GM18507 (cell line): Measurements from ENCODE around the gene ACADL.
"Not testable (repeated sequence)": the region's sequence is repeated elsewhere in the genome, so short reads cannot be mapped to it uniquely, and the experiment has no call there.

Experiments used
- DNase-seq: peaks from one replicate; pipeline ENCODE4 v3.0.0; 2011; ENCODE audit warnings: low read depth; ENCODE audit not compliant: insufficient read length; ENCODE audit errors: extremely low spot score
- FAIRE-seq: peaks from 2 replicates; lab custom pipeline; 2011; peaks lifted over from hg19 to GRCh38; lab: Jason Lieb, UNC

Gene ACADL

DNA sequence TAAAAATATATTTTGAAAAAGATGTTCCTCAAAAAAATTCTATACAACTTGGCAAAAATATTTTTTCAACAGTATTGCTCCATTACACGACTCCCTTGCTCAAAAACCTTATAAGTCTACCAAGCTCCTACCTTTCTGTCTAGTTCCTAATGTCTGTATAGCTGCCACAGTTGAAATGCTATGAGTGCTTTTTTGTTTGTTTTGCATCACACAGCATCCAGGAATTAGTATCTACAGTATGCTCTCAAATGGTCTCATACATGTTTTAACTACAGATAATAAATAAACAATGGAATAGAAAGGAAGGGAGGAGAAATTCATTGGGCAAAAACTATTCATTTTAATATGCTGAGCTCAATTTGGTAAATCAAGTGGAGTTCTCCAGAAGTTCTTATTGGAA, 17.3 kb downstream of the ACADL start:
- no peak for FAIRE-seq
- no peak for DNase-seq

DNA sequence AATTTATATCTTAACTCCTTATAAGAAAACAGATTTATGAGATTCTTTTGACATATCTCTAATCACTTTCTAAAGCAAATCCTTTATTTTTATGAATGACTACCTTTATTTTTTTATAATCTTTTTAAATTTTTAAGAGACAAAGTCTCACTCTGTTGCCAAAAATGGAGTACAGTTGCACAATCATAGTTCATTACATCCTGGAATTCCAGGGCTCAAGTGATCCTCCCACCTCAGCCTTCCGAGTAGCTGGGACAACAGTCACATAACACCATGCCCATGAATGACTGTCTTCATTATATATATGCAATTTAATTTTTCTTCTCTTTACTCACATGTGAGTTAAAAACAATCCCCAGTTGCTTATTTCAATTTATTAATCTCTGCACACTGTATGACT, 21.7 kb downstream of the ACADL start:
- FAIRE-seq (no peak), DNase-seq (no peak)

- FAIRE-seq (no peak), DNase-seq (no peak)
These were observed 22.1 kb downstream of the ACADL start for GRCh38 chr2:210203147-210203546.

GRCh38 chr2:210199854-210200253, 25.4 kb downstream of the ACADL start:
- DNase-seq: no peak
- no peak for FAIRE-seq

GRCh38 chr2:210199186-210199765, 26.0 kb downstream of the ACADL start:
- DNase-seq (no peak), FAIRE-seq (peak; percentile 26)

- no peak for DNase-seq
- no peak for FAIRE-seq
These were observed 26.9 kb downstream of the ACADL start for GRCh38 chr2:210198326-210198725.

DNA sequence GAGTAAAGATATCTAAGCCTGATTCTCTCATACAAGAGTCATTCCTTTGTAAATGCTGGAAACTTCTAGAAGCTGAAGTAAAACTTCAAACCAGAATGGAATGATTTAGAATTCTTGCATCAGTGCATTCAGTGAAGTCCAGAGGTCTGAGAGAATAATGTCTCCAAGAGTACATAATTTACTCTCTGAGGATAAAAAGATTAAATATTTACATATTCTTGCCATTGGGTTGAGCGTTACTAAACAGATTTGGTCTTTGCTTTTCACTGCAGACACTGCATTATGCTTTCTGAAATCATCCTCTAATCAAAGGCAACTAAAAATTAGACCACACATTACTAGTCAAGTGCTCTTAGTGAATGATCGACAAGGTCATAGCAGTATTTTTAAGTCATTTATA, 27.5 kb downstream of the ACADL start:
- FAIRE-seq: no peak
- DNase-seq: no peak

DNA sequence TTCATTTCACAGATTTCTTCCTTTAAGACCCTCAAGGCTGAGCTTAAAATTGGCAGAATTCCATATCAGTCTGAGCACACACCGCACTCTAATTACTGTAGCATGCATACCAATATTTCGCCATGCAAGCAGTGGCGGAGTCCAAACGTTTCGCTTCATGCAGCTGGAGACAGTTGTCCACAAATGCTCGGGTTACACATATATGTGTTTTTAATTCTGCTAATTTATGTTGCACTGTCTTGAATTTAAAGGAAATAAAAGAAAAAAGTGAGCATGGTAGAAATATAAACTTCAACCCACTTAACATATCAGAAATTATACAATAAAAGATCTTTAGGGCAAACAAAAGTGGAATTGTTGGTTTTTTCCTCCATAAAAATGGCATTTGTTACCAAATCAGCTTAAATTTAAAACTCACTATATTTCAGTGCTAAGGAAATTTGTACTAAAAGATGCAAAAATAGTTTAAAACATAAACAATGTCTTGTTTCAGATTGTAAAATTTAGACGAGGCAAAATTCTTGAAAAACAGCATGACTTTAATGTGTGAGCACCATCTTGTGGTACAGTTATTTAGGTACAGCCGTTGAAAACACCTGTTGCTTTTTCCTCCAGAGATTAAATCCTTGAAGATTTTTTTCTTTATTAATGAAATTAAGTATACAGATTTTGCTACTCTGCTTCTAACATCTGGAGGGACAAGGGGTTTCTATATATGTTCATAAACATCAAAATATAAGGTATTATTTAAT, 30.0 kb downstream of the ACADL start:
- no peak for DNase-seq
- FAIRE-seq: peak; percentile 80

GRCh38 chr2:210190345-210190744, 34.9 kb downstream of the ACADL start:
- DNase-seq (no peak), FAIRE-seq (peak; percentile 69)

- no peak for FAIRE-seq
- DNase-seq: no peak
These were observed 35.7 kb downstream of the ACADL start for GRCh38 chr2:210189452-210190138.

GRCh38 chr2:210188755-210189154, 36.5 kb downstream of the ACADL start:
- no peak for DNase-seq
- no peak for FAIRE-seq

- FAIRE-seq: no peak
- no peak for DNase-seq
These were observed 37.1 kb downstream of the ACADL start for GRCh38 chr2:210188190-210188589.

DNA sequence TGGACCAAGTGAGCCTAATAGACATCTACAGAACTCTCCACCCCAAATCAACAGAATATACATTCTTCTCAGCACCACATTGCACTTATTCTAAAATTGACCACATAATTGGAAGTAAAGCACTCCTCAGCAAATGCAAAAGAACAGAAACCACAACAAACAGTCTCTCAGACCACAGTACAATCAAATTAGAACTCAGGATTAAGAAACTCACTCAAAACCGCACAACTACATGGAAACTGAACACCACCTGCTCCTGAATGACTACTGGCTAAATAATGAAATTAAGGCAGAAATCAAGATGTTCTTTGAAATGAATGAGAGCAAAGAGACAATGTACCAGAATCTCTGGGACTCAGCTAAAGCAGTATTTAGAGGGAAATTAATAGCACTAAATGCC, 41.3 kb downstream of the ACADL start:
- not testable (repeated sequence) for DNase-seq, FAIRE-seq

DNA sequence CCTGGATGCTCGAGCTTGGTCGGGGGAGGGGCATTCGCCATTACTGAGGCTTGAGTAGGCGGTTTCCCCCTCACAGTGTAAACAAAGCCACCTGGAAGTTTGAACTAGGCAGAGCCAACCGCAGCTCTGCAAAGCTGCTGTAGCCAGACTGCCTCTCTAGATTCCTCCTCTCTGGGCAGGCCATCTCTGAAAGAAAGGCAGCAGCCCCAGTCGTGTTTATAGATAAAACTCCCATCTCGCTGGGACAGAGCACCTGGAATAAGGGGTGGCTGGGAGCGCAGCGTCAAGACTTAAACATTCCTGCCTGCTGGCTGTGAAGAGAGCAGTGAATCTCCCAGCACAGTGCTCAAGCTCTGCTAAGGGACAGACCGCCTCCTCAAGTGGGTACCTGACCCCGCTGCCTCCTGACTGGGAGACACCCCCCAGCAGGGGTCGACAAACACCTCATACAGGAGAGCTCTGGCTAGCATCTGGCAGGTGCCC, 43.6 kb downstream of the ACADL start:
- not testable (repeated sequence) for DNase-seq, FAIRE-seq

DNA sequence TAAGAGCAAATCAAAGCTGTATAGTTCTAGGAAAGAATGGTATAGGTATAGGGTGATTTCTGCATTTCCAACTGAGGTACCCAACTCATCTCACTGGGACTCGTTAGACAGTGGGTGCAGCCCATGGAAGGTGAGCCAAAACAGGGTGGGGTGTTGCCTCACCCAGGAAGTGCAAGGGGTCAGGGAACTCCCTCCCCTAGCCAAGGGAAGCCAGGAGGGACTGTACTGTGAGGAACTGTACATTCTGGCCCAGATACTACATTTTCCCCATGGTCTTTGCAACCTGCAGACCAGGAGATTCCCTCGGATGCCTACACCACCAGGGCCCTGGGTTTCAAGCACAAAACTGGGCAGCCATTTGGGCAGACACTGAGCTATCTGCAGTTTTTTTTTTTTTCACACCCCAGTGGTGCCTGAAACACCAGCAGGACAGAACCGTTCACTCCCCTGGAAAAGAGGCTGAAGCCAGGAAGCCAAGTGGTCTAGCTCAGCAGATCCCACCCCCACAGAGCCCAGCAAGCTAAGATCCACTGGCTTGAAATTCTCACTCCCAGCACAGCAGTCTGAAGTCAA, 44.1 kb downstream of the ACADL start:
- not testable (repeated sequence) for DNase-seq, FAIRE-seq

- DNase-seq: no peak
- FAIRE-seq: no peak
These were observed 44.8 kb downstream of the ACADL start for GRCh38 chr2:210180477-210180876.

- FAIRE-seq: no peak
- DNase-seq: no peak
These were observed 45.8 kb downstream of the ACADL start for GRCh38 chr2:210179351-210179990.

GRCh38 chr2:210177769-210178168, 47.5 kb downstream of the ACADL start:
- no peak for DNase-seq

DNA sequence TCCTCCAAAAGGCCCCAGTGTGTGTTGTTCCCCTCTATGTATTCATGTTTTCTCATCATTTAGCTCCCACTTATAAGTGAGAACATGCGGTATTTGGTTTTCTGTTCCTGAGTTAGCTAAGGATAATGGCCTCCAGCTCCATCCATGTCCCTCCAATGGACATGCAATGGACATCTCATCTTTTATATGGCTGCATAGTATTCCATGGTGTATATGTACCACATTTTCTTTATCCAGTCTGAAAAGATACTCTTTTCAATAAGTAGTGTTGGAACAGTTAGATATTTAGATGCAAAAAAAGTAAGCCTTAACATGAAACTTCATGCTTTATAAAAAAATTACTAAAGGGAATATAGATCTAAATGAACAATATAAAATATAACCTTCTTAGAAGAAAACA, 48.1 kb downstream of the ACADL start:
- FAIRE-seq, DNase-seq: not testable (repeated sequence)

More at GRCh38 chr2:210177769-210178168, 47.5 kb downstream of the ACADL start:
- no peak for FAIRE-seq

DNA sequence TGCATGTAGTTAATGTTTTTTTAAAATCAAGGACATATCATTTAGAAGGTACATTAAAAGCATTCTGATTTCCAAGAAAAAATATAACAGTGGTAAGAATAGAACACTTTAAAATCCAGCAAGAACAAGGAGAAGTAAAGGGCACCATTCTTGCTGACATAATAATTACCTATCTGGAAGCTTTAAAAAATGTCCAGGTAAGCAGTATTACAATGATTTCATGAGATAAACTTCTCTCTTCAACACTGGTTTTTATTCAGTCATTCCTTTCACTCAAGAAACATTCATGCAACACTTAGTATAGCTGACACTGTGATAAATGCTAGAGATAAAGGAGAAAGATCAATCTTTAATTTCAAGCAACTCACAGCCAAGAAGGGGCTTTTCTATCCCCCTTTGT, 51.2 kb downstream of the ACADL start:
- FAIRE-seq (no peak), DNase-seq (no peak)
